ENCODE data around the gene ARPP21.

DNA sequence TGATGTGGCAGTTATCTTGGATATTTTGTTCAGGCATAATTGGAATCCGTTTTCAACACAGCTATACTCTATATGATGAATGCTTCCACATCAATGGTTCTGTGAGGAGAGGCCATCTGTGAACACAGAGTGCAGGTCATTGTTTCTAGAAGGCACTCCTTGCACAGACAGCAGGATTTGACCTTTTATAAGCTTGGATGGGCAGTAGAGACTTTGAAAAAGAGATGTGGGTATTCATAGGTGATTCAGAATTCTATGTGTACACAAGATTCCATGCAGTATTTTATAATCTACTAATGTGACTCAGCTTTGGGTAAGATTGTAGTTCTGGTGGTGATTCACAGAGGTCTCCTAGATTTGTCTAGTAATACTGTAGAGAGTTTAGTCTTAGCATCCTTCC is 12.5 kb downstream of the ARPP21 start:
- TF ChIP-seq EZH2 (IDR thresholded peaks at IDR 0.05; ENCODE audit: insufficient read depth, poor library complexity, severe bottlenecking) (no peak), EZH2phosphoT487 (IDR thresholded peaks at IDR 0.05; ENCODE audit: insufficient read depth, low read depth) (no peak)
